HepG2 (cell line): ENCODE measurements around the gene TSN. TPM values are rescaled to one million over a fixed set of nuclear protein-coding genes. Genes with fewer than 3 reads are reported as not detected.
A peak's percentile ranks its signal among the peaks of the same experiment; 100 is the strongest.

Source experiments
- ATAC-seq: fragments of 200-7000 bp; cut with Tn5 transposase; 3 replicates; pipeline ENCODE4 v1.9.1; 2020; ENCODE audit warnings: mild to moderate bottlenecking, moderate library complexity
- BruUV-seq: library from RNA; stranded (reverse); fragments of 400-500 nt; replicated peaks from 2 replicates; lab custom pipeline; 2021; lab: Mats Ljungman, UMichigan
- CTCF ChIA-PET: fragments of 300-600 bp; formaldehyde crosslinking; extraction: SDS; loops from one replicate; lab custom pipeline; 2021; ENCODE audit warnings: low total read pairs, inconsistent platforms, low intra/inter-chr PET ratio; lab: Yijun Ruan, JAX
- POLR2A ChIA-PET: fragments of 350-600 bp; sonication (Branson Sonifier 250); formaldehyde crosslinking; loops from one replicate; lab custom pipeline; 2020; ENCODE audit warnings: antibody characterized with exemption, inconsistent platforms; lab: Yijun Ruan, JAX
- DNase-seq: peaks from one replicate; pipeline ENCODE4 v3.0.0-alpha.2; 2015; ENCODE audit warnings: low spot score
- FAIRE-seq: peaks from 3 replicates; lab custom pipeline; 2011; peaks lifted over from hg19 to GRCh38; lab: Jason Lieb, UNC
- H2AFZ ChIP-seq: one replicate; pipeline ENCODE4 v1.6.1; 2011; ENCODE audit warnings: low read length, inconsistent platforms
- H3K27ac ChIP-seq: fragments of 300-600 bp; 3 replicates; pipeline ENCODE4 v1.8.0; 2011; ENCODE audit warnings: mixed run types, mild to moderate bottlenecking, mixed read lengths, low read length, inconsistent platforms; ENCODE audit not compliant: insufficient read depth; ENCODE audit errors: extremely low read length
- H3K27me3 ChIP-seq, 2 experiments: fragments of 200-600 bp in 1 of 2; 2 replicates in 1 of 2; 3 replicates in 1 of 2; pipeline versions ENCODE4 v1.6.0 to v1.8.0; 2011; ENCODE audit warnings: low read length in 2 of 2, mild to moderate bottlenecking in 2 of 2, moderate library complexity in 2 of 2, inconsistent platforms in 1 of 2; ENCODE audit not compliant: insufficient read depth in 2 of 2, control insufficient read depth in 1 of 2
- H3K36me3 ChIP-seq, 2 experiments: fragments of 200-600 bp in 1 of 2; replicated peaks in 1 of 2; 2 replicates in 1 of 2; 3 replicates in 1 of 2; pipeline versions ENCODE4 v1.5.1 to v1.8.0; 2011; ENCODE audit warnings: low read length in 2 of 2, inconsistent platforms in 1 of 2; ENCODE audit not compliant: insufficient read depth in 2 of 2, control insufficient read depth in 1 of 2
- H3K4me1 ChIP-seq: 2 replicates; pipeline ENCODE4 v1.5.1; 2012; ENCODE audit warnings: low read length, inconsistent platforms; ENCODE audit not compliant: insufficient read depth
- H3K4me2 ChIP-seq: 2 replicates; pipeline ENCODE4 v1.6.0; 2011; ENCODE audit warnings: low read depth, low read length, inconsistent platforms
- H3K4me3 ChIP-seq, 3 experiments: fragments of 200-600 bp in 1 of 3; sonication (generic), shearing (Covaris generic) in 1 of 3; replicated peaks in 1 of 3; 2 replicates each; pipeline ENCODE4 v1.5.1; 2011 to 2016; ENCODE audit warnings: low read length in 3 of 3, inconsistent platforms in 2 of 3, low read depth in 2 of 3, mild to moderate bottlenecking in 2 of 3, control low read depth in 1 of 3, mixed read lengths in 1 of 3; ENCODE audit not compliant: insufficient read depth in 1 of 3
- H3K79me2 ChIP-seq: one replicate; pipeline ENCODE4 v1.6.1; 2011; ENCODE audit warnings: low read length, inconsistent platforms; ENCODE audit not compliant: insufficient read depth
- H3K9ac ChIP-seq: 2 replicates; pipeline ENCODE4 v1.6.0; 2011; ENCODE audit warnings: mild to moderate bottlenecking, low read depth, low read length, inconsistent platforms; ENCODE audit not compliant: insufficient read depth
- H3K9me3 ChIP-seq: 2 replicates; pipeline ENCODE4 v1.5.1; 2012; ENCODE audit warnings: mild to moderate bottlenecking, low read length
- H4K20me1 ChIP-seq: 2 replicates; pipeline ENCODE4 v1.6.0; 2011; ENCODE audit warnings: inconsistent platforms, mild to moderate bottlenecking, low read length, moderate library complexity; ENCODE audit not compliant: insufficient read depth
- ATF1 ChIP-seq: IDR thresholded peaks from 2 replicates; pipeline ENCODE4 v1.6.1; 2016; ENCODE audit warnings: mild to moderate bottlenecking, control low read depth
- ATM ChIP-seq: fragments of 450-650 bp; IDR thresholded peaks from 2 replicates; pipeline ENCODE4 v1.7.1; 2017; ENCODE audit warnings: mild to moderate bottlenecking, borderline replicate concordance
- CBFB ChIP-seq: sonication (generic); formaldehyde crosslinking; IDR thresholded peaks from 2 replicates; pipeline ENCODE4 v1.4.0; 2020; ENCODE audit warnings: missing genetic modification reagents
- HES4 ChIP-seq: sonication (generic); formaldehyde crosslinking; IDR thresholded peaks from 2 replicates; pipeline ENCODE4 v1.9.0; 2021; ENCODE audit warnings: mild to moderate bottlenecking, missing genetic modification reagents, borderline replicate concordance
- MAFF ChIP-seq: IDR thresholded peaks from 2 replicates; pipeline ENCODE4 v1.6.1; 2011; ENCODE audit warnings: low read depth, low read length, improper control_type of control experiment
- MAFK ChIP-seq, 2 experiments: IDR thresholded peaks in 1 of 2; conservative IDR thresholded peaks in 1 of 2; 2 replicates each; pipeline ENCODE4 v1.6.1; 2011; ENCODE audit warnings: improper control_type of control experiment in 2 of 2, low read length in 2 of 2
- MTA1 ChIP-seq: sonication (generic); formaldehyde crosslinking; IDR thresholded peaks from 2 replicates; pipeline ENCODE4 v1.4.0; 2020; ENCODE audit warnings: missing genetic modification reagents, mild to moderate bottlenecking, borderline replicate concordance
- ZNF138 ChIP-seq: sonication (generic); formaldehyde crosslinking; IDR thresholded peaks from 2 replicates; pipeline ENCODE4 v1.5.0; 2020; ENCODE audit warnings: mild to moderate bottlenecking, low read depth, missing genetic modification reagents
- ZNF329 ChIP-seq: sonication (generic); formaldehyde crosslinking; IDR thresholded peaks from 2 replicates; pipeline ENCODE4 v1.9.0; 2021; ENCODE audit warnings: low read depth, mild to moderate bottlenecking, missing genetic modification reagents
- ZNF430 ChIP-seq: sonication (generic); formaldehyde crosslinking; IDR thresholded peaks from 2 replicates; pipeline ENCODE4 v1.9.0; 2021; ENCODE audit warnings: mild to moderate bottlenecking, missing genetic modification reagents
- ZSCAN9 ChIP-seq: IDR thresholded peaks from 2 replicates; pipeline ENCODE4 v1.6.1; 2016; ENCODE audit warnings: borderline replicate concordance
- WGBS: methylation state at CpG from one replicate; pipeline ENCODE4 v1.1.6; 2017; ENCODE audit warnings: low lambda C conversion rate; 5-methylcytosine and 5-hydroxymethylcytosine counted together
- in situ Hi-C: cut with HindIII; loops from 2 replicates; pipeline ENCODE4 v1.10.0; 2017; ENCODE audit warnings: low pct_unique_long_range_greater_than_20kb; ENCODE audit not compliant: extremely low pct_ligation_motif_present
- intact Hi-C: fragments of 100-400 bp; cut with micrococcal nuclease; formaldehyde crosslinking; loops from one replicate; pipeline ENCODE4 v1.10.0; 2022; ENCODE audit not compliant: unreplicated experiment
- polyA plus RNA-seq, 8 experiments: library from polyadenylated mRNA; depleted of rRNA in 3 of 8; stranded (reverse) in 7 of 8; unstranded in 1 of 8; fragments of >200 nt; fragmentation: Illumina TruSeq in 4 of 8; extraction: Trizol in 4 of 8; gene quantifications; 2 replicates each; pipeline versions ENCODE4 v1.2.1 to v1.2.3, GENCODE V29; 2011 to 2016; ENCODE audit warnings: low read depth in 4 of 8, missing spikeins in 1 of 8, mixed read lengths in 1 of 8; ENCODE audit not compliant: insufficient read depth in 1 of 8
- total RNA-seq, 5 experiments: library from RNA; depleted of rRNA; stranded (reverse); fragments of >200 nt; fragmentation: Illumina TruSeq; extraction: Trizol; gene quantifications; 2 replicates each; pipeline ENCODE4 v1.2.3, GENCODE V29; 2016; ENCODE audit warnings: low read depth in 1 of 5
- TF ChIP-seq, protein P1 (sequence below): sonication (generic); formaldehyde crosslinking; IDR thresholded peaks from 2 replicates; pipeline ENCODE4 v1.8.1; 2022; ENCODE audit warnings: mild to moderate bottlenecking, missing genetic modification reagents
- TF ChIP-seq, protein P2 (sequence below): sonication (generic); formaldehyde crosslinking; IDR thresholded peaks from 2 replicates; pipeline ENCODE4 v1.5.0; 2020; ENCODE audit warnings: missing genetic modification reagents

Gene TSN
- total and polyA plus RNA-seq, 2 of the 13 experiments (the other 11 are each of a cell fraction or from before 2014, with no cell fraction given) = 56.4 to 115 TPM

DNA sequence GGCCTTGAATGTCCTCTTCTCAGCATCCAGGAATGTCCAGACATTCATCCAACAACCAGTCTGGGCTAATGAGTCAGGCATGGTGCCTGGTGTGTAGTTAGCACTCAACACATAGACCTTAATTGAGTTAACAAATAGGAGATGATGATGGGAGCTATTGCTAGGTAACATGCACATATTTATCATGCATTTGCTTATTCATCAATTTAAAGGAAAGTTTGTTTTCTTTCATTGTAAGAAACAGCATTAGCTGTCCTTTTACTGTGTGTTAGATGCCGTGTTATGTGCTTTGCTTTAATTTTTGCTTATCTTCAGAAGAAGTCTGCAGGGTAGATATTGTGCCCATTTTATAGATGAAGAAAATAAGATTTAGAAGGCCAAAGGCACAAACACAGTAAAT lies 43.2 kb downstream of the TSN start:
- Histone ChIP-seq H3K4me3 (no peak overlapping the region), H4K20me1 (no peaks in the 10 kb centered on the region), H3K9ac (no peak overlapping the region), H3K4me2 (no peak overlapping the region), H3K27ac (no peak overlapping the region)
- no peak for DNase-seq
- TF ChIP-seq ZNF430 (no peak), ZNF138 (CRISPR knock-in tag) (no peak), ZSCAN9 (CRISPR knock-in tag) (no peak), HES4 (CRISPR knock-in tag) (no peak), MAFF (peak; percentile 62), MTA1 (no peak), ATM (no peak), MAFK (conservative IDR thresholded peaks at IDR 0.05 in 1 of 2, IDR thresholded peaks at IDR 0.05 in 1 of 2; ENCODE audit: low read length in 2 of 2) (peak; percentile 58 to 70), ZNF329 (CRISPR knock-in tag) (no peak), ATF1 (no peak), CBFB (no peak)
- TF ChIP-seq, protein P1, sequence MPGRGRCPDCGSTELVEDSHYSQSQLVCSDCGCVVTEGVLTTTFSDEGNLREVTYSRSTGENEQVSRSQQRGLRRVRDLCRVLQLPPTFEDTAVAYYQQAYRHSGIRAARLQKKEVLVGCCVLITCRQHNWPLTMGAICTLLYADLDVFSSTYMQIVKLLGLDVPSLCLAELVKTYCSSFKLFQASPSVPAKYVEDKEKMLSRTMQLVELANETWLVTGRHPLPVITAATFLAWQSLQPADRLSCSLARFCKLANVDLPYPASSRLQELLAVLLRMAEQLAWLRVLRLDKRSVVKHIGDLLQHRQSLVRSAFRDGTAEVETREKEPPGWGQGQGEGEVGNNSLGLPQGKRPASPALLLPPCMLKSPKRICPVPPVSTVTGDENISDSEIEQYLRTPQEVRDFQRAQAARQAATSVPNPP (CRISPR knock-in tag) = no peak
- TF ChIP-seq, protein P2, sequence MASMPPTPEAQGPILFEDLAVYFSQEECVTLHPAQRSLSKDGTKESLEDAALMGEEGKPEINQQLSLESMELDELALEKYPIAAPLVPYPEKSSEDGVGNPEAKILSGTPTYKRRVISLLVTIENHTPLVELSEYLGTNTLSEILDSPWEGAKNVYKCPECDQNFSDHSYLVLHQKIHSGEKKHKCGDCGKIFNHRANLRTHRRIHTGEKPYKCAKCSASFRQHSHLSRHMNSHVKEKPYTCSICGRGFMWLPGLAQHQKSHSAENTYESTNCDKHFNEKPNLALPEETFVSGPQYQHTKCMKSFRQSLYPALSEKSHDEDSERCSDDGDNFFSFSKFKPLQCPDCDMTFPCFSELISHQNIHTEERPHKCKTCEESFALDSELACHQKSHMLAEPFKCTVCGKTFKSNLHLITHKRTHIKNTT = no peak
- TF ChIP-seq, all 625 proteins: peak for 2
- Histone ChIP-seq H3K36me3 (no peaks in the 10 kb centered on the region), H3K27me3 (no peaks in the 10 kb centered on the region; a peak in 1 of 5 replicates), H3K4me1 (no peaks in the 10 kb centered on the region), H3K9me3 (no peaks in the 10 kb centered on the region), H3K79me2 (no peaks in the 10 kb centered on the region), H2AFZ (no peak overlapping the region)
- BruUV-seq = no TSS peak
- intact Hi-C loops = no loop called here
- ChIA-PET POLR2A (no interaction called here), CTCF (no interaction called here)
- 28% methylated on average over 1 of the region's 1 CpG for WGBS
- ATAC-seq (no peak), FAIRE-seq (no peak)
- in situ Hi-C loops = no loop called here
